Measurements from ENCODE around the gene KCNQ1OT1. TPM values are rescaled to one million over a fixed set of nuclear protein-coding genes. Genes with fewer than 3 reads are reported as not detected.

KCNQ1OT1 gene
- total RNA-seq, 1 experiment from 2014 or later: 0.36 TPM

Other genes starting within 250 kb of the KCNQ1OT1 start
- gene CDKN1C, start 185.8 kb upstream of the KCNQ1OT1 start, total RNA-seq (2014; rRNA removed; shearing (Covaris generic)): 0.39 and 1.2 TPM in 2 replicates
- gene PHLDA2, start 229.4 kb upstream of the KCNQ1OT1 start, total RNA-seq (2014; rRNA removed; shearing (Covaris generic)): 26.9 and 28.0 TPM in 2 replicates